Endothelial cell of umbilical vein (primary cell): Measurements from ENCODE around the gene RIC1. TPM values are rescaled to one million over a fixed set of nuclear protein-coding genes. Genes with fewer than 3 reads are reported as not detected.

Experiments
- polyA plus RNA-seq, 4 experiments: library from polyadenylated mRNA; depleted of rRNA in 3 of 4; stranded (reverse) in 3 of 4; unstranded in 1 of 4; fragments of >200 nt; gene quantifications; 2 replicates each; pipeline versions ENCODE4 v1.2.1 to v1.2.3, GENCODE V29; 2011 to 2012; ENCODE audit warnings: missing spikeins in 1 of 4
- total RNA-seq: library from RNA; stranded (reverse); gene quantifications from 2 replicates; pipeline ENCODE4 v1.2.3, GENCODE V29; 2021

The RIC1 gene
- total and polyA plus RNA-seq, 2 donors (not counting 3 experiments of a cell fraction or from before 2014, with no cell fraction given) = 14.0 to 23.5 TPM

Other genes with a start within 250 kb of the RIC1 start
- 20.3 and 21.2 TPM in 2 replicates for gene PLGRKT, start 191.2 kb upstream of the RIC1 start, total RNA-seq
- 3.3 and 3.8 TPM in 2 replicates for gene PLGRKT, start 191.2 kb upstream of the RIC1 start, polyA plus RNA-seq
- 26.8 and 29.7 TPM in 2 replicates for gene CD274, start 178.6 kb upstream of the RIC1 start, total RNA-seq
- 25.4 and 27.9 TPM in 2 replicates for gene CD274, start 178.6 kb upstream of the RIC1 start, polyA plus RNA-seq
- gene PDCD1LG2, start 118.6 kb upstream of the RIC1 start, total RNA-seq = 9.5 and 9.7 TPM in 2 replicates
- gene PDCD1LG2, start 118.6 kb upstream of the RIC1 start, polyA plus RNA-seq = 7.9 and 9.6 TPM in 2 replicates
- gene ERMP1, start 204.0 kb downstream of the RIC1 start, total RNA-seq = 16.6 and 20.1 TPM in 2 replicates
- 7.7 and 9.7 TPM in 2 replicates for gene ERMP1, start 204.0 kb downstream of the RIC1 start, polyA plus RNA-seq